CD4-positive, alpha-beta T cell treated with Interleukin-17A for 4 hours (primary cell): Measurements from ENCODE around the gene RAP2A.
A peak's percentile ranks its signal among the peaks of the same experiment; 100 is the strongest.

Experiments used
- DNase-seq: peaks from one replicate; pipeline ENCODE4 v3.0.0-alpha.2; 2020; ENCODE audit warnings: mixed read lengths

The RAP2A gene

DNA sequence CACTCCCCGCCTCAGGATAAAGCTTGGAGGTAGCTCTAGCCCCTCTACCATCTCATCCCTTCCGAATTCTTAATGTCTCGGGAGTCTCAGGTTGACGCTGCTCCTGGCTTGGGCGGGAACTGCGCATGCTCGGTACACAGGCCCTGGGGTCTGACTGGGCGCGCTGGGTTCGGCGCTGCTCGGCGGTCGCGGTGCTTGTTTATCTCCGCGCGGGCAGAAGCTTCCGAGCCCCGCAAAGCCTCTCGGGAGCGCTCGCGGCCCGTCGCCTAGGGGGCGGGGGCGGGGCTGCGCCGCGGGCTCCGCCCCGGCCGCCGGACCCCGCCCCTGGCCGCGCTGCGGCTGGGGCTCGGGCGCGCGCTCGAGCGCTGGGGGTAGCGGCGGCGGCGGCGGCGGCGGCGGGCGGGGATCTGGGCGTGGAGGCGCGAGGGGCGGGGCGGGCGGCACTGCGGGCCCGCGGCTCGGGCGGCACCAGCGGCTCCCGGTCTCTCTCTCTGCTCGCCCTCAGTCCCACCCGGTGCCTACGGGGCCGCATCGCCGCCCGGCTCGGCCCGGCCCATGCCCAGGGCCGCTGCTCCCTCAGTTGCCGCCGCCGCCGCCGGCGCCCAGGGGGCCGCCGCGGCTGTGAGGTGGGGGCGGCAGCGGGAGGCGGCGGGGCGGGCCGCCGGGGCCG is at the start of gene RAP2A:
RAP2A (plus strand) TSS at position 443 of the 670 bp plus-strand sequence. CDS start 302 bp downstream, outside the sequence.
- peak; percentile 91 for DNase-seq

DNA sequence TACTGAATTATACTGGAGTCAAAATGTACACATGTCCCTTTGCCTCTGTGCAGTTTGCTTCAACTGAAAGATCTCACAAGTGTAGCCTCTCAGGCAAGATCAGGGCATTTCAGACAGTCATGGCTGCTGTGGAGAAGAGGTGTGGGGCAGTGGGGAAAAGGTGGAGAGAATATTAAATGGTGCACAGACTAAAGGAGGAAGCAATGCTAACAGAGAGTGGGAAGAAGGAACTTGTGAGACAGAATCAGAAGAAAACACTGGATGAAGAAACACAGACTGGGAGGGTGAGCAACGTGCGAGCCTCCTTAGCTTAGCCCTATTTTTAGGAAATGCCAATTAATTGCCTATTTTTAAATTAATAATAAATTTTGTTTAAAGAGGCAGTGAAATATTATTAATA is 49.6 kb upstream of the RAP2A start:
- DNase-seq, result no peak

DNA sequence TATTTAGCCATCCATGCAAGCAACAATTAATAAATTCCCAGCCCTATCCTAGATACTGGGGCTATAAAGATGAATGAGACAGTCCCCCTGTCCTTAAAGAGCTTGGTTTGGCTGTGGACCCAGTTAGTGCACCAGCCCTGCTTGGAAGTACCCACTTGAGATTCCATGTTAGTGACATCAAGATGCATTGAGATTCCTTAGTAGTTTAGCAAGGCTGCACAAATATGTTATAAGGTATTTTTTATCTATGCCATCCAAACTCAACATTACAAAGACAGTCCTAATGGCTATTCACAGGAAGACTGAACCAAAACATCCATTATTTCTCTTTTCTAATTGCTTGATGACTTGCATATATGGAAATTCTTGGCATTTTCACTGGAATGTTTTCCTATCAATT is 48.8 kb upstream of the RAP2A start:
- DNase-seq, result no peak

DNA sequence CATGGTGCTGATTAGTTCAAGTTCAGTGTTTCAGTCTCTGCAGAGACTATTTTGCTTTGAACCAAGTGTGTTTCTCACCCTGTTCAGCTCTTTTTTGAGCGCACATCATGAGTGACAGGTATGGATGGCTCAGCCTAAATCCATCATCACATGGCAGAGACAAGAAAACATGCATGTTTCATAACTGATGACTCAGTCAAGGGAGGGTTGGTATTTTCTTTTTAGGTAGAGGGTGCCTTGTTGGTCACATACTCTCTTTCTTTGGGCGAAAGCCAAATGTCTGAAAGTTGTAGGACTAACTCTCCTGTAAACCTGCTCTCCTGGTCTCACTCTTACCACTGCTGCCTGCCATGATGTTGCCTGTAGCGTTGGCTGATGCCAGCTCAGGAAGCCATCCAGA is 48.1 kb upstream of the RAP2A start:
- no peak for DNase-seq

DNA sequence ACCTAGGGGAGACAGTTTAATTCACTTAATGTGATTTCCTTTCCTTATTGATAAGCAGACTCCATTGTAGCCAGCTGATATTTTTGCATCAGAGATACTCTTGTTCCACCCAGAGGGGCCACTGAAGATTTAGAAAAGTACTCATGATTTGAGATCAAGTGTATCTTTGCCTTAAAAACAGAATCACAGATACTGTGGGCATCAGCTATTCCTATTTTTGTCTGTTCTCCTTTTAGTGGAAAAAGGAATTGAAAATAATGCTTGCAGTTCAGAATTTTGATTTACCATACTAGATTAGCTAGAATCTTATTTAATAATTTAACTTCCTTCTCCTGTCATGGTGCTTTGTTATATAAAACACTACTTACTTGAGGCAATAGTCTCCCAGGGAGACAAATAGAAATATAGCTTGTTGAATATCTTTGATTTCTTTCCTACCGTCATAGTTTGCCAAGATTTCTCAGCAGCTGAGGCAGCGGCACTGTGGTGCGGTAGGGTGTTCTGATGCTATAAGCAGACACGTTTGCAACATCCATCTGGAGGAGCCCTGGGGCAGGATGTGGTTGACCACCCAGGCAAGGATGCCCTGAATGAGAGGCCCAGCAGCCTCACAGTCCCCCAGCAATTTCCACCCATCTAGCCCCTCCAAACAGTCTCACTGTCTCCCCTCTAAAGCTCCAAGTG is 47.0 kb upstream of the RAP2A start:
- DNase-seq, result no peak

DNA sequence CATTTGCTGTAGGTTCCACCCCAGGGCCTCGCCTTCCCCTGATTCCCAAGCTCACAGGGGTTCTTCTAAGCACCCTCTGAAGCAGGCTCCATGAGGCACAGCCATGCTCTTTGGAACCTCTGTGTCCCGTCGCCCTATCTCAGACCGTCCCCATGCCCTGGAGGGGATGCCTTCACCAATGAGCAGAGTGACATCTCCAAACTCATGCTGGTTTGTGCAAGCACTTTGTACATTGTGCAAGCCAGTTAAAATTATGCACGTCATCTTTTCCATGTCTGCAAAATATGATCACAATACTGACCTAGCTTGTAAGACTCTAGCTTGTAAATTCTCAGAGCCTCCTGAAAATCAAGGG is 46.5 kb upstream of the RAP2A start:
- no peak for DNase-seq

DNA sequence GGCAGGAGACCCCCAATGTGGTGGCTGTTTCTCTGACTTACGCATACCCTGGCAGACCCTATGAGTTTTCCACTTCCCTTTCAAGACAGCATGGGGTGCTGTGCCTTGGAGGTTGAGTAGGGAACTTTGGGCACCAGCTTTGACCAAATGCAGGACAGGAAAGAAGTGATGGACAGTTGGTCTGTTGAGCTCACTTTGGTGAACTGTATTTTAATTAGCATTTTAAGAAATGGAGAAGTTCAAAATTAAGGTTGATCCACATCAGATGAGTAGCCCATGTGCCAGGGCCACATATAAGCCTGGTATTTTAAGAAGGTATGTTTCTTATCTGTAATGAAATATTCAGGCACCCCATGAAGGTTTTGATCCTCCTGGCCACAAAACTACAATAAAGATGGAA is 46.1 kb upstream of the RAP2A start:
- no peak for DNase-seq

DNA sequence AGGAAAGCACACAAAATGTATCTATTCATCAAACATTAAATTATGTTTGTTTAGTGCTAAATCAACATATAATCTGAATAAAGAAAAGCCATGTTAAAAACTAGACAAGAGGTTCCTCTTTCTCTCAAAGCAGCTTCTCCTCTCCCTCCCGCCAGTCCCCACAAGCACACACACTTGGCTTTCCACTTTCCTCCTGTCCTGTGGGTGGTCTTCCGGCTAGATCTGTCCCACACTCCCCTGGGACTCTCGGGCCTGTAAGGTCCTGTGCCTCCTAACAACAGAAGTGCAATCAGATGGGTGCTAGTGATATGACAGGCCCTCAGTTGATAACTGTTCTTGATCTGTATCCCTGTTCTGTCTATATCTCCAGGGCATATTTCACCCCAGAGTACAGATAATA is 45.6 kb upstream of the RAP2A start:
- no peak for DNase-seq

DNA sequence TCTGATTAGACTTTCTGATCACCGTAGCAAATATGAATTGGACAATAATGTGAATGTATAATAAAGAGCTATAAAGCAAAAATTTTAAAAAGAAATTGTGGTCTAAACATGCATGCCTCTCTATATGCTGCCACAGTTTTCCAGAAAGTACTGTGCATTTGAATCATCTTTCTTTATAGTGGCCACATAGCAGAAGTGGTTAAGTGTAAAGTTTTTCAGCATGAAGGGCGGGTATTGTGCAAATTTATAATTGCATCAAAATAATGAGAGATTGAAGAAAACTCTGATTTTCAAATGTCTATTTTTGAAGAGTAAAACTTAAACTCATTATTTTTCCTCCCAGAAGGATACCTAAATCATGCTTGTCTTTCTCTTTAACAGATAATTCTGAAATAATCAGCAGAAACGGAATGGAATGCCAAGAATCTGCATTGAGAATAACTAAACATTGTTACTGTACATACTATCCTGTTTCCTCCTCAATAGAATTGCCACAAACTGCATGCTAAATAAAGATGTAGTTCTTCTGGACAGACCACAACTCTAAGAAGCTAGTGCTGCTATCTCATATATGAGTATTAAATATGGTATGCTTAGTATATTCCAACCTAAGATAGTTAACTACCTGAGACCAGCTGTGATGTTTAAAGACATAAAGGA is 42.9 kb upstream of the RAP2A start:
- DNase-seq, result no peak

DNA sequence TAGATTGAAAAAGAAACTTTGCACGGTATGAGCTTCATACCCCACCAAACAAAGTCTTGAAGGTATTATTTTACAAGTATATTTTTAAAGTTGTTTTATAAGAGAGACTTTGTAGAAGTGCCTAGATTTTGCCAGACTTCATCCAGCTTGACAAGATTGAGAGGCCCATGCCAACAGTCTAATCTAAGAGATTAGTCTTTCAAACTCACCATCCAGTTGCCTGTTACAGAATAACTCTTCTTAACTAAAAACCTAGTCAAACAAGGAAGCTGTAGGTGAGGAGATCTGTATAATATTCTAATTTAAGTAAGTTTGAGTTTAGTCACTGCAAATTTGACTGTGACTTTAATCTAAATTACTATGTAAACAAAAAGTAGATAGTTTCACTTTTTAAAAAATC is 41.9 kb upstream of the RAP2A start:
- no peak for DNase-seq

DNA sequence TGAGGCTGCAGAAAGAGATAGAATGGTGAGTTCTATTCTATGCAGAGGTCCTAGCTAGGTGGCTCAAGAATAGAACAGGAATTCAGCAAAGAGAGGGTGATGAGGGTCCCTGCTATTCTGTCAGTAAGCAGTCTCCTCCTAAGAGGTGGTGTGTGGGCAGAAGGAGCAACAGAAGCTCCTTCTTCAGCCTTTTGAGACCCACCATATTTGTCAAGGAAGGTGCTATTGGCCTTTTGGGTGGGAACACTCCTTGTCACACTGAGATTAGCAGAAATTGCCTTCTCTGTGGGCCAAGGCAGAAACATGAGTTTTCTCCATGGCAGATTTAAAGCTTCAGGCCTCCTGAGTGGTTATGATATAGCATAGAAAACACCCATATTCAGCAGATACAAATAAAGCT is 39.4 kb upstream of the RAP2A start:
- no peak for DNase-seq

DNA sequence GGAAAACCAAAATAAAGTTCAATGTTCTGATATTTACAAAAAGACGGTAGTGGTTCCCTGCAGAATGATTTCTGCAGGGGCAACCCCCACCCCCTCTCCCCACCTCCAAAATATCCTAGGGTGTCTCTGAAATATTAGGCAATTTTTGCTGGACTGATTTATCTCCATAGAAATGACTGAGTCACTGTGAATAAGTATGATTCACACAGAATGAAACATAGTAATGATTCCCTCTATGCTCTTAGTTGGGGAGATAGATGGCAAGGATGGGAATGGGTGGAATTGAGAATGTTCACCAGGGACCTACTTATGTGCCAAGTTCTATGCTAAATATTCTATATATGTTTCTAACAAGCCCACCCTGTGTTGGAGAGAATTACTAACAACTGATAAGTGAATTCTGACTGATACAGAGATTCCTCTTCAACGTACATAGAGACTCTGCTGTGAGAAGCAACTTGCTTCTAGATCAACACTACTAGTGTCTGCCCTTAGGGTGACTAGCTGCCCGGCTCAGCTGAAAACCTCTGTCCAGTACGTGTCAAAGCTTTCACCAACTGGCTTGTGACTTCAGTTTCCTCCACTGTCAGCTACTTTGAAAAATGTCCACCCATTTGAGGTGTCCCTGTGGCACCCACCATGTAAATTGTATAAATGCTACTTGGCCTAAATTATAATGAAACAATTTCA is 38.4 kb upstream of the RAP2A start:
- DNase-seq, result no peak

DNA sequence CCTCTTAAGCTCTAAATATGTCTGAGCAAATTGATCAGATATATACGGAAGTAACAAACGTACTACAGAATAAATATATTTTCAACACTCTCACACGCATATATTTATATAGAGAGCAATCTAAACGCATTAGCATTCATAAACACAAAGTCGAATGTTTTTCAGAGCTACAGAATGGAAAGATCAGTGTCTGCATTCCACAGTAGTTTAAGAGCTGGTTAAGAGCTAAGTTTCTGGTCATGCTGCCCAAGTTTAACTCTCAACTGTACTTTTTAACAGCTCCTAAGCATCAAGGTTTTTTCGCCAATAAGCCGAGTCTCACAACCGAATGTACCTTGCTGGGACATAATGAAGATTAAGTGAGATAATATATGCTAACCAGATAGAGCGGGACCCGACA is 36.7 kb upstream of the RAP2A start:
- DNase-seq, result no peak

DNA sequence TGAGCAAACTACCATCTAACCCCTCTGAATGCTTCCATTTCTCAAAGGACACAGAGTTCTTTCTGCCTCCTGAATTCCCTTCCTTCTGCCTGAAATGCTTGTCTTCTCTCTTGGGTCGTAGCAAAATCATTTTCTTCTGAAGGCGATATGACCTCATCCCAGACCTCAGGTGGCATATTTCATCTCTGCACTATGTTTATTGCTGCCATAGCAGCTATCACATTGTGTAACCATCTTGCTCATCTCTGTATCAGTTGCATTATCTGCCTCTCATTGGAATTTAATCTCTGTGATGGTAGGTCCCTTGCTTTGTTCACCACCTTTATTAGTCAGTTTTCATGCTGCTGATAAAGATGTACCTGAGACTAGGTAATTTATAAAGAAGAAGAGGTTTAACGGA is 32.5 kb upstream of the RAP2A start:
- DNase-seq, result no peak

DNA sequence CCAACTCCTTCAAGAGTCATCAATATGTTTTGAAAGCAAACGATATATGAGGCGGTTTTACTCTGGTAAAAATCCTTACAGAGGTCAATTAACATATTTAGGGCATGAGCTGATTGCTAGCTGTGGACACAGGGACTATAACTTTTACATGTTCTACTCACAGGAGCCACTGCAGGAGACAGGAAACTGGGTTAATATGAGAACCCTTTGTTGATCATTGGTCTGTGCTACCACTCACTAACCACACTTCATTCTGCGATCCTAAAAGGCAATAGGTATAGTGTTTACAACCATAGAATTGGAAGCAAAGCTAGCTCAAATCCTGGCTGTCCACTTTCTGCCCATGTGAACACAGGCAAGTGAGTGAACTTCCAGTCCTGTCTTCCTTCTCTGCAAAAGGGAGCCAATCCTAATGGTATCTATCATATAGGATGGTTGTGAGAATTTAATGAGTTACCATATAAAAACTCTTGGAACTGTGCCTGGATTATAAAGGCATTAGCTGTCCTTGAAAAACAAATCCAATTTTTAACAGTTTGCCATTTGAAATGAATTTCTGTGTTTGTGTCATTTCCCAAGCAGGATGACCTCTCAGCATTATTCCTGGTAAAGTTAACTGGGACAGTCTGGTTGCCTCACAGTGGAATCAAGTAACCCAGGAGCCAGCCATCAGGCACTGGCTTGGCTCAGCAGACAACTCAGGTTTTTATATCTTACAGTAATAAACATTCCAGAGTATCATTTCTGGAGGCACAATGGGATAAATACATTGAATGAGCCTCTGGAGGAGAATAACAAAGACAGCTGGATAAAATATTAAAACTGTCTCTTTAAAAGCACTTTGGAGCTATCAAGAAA is 29.8 kb upstream of the RAP2A start:
- DNase-seq, result no peak

DNA sequence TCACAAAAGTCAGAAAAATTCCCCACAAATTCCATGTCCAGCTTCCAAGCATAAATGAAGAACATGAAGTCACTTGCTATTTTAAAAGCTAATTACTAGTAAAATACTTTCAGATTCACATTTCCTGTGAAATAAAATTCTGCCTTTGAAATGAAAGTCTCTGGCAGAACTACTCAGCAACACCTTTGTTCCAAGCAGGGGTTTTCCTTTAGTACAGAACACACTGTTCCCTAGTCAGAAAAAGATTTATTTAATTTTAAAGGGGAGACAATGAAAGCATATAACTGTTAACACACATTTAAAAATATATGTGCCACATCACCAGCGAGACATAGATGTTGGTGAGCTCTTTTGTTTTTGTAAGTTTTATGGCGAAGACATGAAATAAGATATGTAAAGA is 26.4 kb upstream of the RAP2A start:
- no peak for DNase-seq

DNA sequence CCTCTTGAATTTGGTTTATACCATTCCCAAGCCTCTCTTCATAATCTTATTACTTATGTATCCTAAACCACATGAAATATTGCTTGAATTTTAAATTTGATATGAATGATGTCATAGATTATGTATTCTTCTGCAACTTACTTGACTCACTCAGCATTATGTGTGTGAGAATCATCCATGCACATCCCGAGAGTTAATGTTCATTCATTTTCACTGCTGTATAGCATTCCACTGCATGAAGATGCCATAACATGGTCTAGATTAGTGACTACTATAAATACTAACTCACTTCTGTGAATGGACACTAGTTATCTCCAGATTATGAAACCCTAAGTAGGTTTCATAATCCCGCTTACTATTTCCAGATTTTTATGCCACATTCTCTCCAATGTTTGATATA is 25.0 kb upstream of the RAP2A start:
- no peak for DNase-seq

DNA sequence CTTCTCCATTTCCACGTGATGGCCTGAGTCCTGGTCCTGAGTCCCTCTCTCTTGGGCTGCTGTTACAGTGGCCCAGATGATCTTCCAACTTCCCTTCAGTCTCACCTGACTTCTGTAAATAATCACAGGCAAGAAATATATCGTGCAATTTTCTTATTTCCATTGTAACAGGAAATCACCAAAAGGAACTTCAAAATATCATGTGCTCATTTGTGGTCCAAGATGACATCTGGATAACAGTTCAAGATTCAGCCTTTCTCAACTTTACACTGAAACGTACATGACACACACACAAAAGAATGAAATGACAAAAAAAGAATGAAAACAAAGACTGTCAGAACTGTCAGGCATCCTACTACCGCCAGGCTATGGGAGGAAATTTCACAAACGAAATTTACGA is 22.0 kb upstream of the RAP2A start:
- DNase-seq, result no peak

DNA sequence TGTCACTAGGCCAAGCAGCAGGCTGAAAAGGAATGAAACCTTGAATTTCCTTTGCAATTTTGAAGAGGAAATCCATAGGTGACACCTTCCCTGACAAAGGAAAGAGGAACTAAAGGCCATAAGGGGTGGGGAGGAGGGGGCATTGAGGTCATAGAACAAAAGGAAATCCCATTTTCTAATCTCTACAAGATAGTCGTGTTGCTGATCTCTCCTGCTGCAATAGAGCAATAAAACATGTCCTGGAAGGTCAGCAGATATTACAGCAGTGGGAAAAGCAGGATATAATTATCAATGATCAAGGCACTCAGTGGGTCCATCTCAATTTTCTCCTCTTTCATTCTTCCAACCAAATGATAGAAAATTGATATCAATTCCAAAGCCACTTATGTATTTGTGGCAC is 20.3 kb upstream of the RAP2A start:
- no peak for DNase-seq

DNA sequence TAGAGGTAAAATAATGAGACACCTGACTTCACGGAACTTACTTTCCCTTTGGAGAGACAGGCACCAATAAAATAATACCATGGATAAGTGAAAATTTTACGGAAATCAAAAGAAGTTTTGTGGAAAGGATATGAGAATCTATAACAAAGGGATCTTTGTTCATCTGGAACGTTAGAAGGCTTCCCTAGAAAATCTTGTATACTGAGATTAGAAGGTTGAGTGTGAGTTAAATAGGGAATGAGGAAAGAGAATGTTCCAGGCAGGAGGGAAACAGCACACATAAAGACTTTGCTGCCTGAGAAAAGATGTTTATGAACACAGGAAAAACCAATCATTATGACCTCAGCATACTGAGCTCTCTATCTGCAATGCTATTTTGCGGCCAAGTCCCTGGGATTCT is 19.6 kb upstream of the RAP2A start:
- no peak for DNase-seq

DNA sequence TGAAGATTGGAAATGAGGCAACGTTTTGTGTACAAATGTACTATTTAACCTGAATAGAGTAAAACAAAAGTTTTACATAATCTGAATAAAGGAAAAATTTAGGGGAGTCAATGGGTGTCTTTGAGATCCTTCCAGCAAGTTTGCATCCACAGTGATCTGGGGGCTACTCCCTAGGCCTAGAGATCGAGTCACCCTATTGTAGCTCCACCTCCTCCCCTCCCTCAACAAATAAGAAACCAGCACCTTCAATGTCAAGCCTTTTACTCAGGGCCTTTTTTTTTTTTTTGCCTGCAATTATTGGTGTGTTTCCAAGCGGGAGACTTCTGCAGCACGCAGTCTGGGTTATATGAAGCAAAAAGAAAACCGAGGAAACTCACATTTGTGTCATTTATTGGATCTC is 16.3 kb upstream of the RAP2A start:
- no peak for DNase-seq

DNA sequence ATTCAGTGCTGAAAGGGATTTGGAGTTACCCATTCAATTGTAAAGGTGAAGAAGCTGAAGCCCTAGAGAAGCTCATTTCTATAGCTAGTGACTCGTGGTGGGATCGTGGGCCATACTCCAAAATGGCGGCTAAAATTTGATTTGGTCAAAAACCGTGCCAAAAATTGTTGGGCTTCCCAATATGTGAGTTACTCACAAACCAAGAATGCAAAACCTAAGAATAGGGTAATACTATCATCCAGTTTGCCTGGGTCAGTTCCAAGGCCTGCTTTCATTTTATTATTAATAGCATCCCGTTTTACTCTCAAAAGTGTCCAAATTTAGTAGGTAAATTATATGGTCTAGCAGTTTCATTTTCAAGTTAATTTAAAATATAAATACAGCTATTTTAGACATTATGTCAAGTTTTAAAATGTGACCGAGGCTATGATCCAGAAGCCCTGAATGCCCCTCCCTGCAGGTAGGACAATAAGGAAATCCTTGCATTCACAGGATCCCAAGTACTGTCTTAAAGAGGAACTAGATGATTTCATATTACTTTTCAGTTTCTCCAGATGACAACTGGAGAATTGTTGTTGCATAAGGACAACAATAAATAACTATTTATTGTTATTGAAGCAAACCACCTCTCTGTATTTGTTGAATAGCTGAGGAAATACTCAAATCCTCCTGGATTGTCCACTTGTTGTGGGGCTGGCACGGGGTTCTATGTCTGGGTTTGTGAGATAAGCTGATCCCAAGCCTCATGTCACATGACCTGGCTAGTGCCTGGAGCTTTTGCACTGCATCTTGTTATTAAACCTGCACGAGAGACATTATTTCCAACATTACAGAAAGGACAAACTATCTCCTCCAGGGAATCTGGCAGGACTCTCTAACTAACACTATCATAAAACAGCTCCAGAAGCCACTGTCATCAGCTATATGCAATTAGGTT is 11.6 kb upstream of the RAP2A start:
- no peak for DNase-seq
